Stimulated activated naive CD8-positive, alpha-beta T cell treated with anti-CD3 and anti-CD28 coated beads, Interleukin-15, Interleukin-2, amounts not matched to agents 100 ng/mL and 50 ng/mL, for 24 hours (primary cell): Measurements from ENCODE around the gene NUP188.

Experiments used
- H3K27ac Mint-ChIP-seq: one replicate; pipeline ENCODE4 v1.8.0; 2021; ENCODE audit warnings: mild to moderate bottlenecking, mixed read lengths
- H3K27me3 Mint-ChIP-seq: one replicate; pipeline ENCODE4 v1.8.0; 2021; ENCODE audit warnings: mixed read lengths
- H3K36me3 Mint-ChIP-seq: one replicate; pipeline ENCODE4 v1.8.0; 2021; ENCODE audit warnings: low read depth, mixed read lengths
- H3K4me1 Mint-ChIP-seq: one replicate; pipeline ENCODE4 v1.8.0; 2021; ENCODE audit warnings: low read depth, mixed read lengths
- H3K4me3 Mint-ChIP-seq: one replicate; pipeline ENCODE4 v1.8.0; 2021; ENCODE audit warnings: mild to moderate bottlenecking, mixed read lengths
- H3K9me3 Mint-ChIP-seq: one replicate; pipeline ENCODE4 v1.8.0; 2021; ENCODE audit warnings: mixed read lengths

The NUP188 gene

DNA sequence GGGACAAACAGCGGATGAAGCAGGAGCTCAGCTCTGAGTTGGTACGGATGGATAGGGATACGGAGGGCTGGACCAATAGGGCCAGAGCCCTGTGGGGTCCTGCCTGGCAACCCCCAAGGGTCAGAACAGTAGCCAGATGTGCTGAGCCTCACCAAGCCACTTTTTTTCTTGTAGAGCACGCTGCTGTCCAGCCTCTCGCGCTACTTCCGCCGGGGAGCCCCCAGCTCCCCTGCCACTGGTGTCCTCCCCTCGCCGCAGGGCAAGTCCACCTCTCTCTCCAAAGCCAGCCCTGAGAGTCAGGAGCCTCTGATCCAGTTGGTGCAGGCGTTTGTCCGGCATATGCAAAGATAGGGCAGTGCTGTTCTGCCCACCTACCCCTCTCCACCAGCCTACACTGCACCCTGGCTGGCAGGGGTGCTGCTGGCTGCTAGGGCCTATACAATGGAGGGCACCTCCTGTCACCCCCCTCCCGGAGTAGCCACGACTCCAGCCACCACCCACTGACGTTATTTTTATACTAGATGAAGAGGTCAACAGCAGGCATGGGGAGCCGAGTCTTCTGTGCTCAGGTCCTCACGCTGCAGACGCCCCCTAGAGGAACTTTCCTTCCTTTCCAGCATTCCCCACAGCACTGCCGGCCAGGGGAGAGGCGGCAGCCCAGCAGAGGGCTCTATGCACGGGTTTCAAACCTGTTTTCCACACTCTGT, 59.0 kb downstream of the NUP188 start:
- no peak overlapping the region for H3K4me3 Mint-ChIP-seq
- no peaks in the 10 kb centered on the region for H3K9me3 Mint-ChIP-seq
- peak overlapping the region; percentile 41 for H3K27ac Mint-ChIP-seq
- no peaks in the 10 kb centered on the region for H3K27me3 Mint-ChIP-seq
- peaks cover 48% of the 10 kb centered on the region for H3K36me3 Mint-ChIP-seq
- H3K4me1 Mint-ChIP-seq, result no peaks in the 10 kb centered on the region

DNA sequence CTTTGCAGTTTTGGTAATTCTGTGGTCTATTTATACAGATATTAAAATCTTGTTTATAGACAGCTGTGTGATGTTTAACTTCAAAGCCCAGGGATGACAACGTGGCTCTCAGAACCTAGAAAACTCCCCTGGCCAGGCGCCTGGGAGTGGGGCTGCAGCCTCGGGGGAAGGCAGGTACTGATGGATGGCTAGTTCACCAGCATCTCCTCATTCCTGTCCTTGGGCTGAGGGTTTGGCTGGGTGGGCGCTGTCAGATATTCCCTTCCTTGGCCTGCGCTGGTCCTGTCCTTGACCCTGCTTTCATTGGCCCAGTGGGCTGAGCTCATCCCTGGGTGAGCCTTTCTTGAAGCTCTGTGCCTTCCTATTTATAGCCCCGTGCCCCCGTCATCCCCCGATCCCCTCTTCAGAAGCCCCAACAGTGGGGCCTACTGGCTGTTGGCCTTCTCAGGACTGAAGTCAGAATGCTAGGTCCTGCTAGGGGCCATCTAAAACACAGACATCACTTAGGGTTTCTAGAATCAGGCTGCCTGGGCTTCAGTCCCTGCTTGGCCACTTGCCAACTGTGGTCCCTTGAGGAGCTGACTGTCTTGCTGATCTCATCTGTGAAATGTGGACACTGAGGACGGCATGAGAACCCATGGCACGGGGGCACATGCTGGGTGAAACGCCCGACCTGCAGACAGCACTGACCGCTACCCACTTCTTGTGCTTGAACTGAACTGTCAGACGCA, 59.7 kb downstream of the NUP188 start:
- H3K27me3 Mint-ChIP-seq, result no peaks in the 10 kb centered on the region
- no peak overlapping the region for H3K4me3 Mint-ChIP-seq
- no peaks in the 10 kb centered on the region for H3K9me3 Mint-ChIP-seq
- H3K4me1 Mint-ChIP-seq, result no peaks in the 10 kb centered on the region
- peaks cover 41% of the 10 kb centered on the region for H3K36me3 Mint-ChIP-seq
- no peak overlapping the region for H3K27ac Mint-ChIP-seq

DNA sequence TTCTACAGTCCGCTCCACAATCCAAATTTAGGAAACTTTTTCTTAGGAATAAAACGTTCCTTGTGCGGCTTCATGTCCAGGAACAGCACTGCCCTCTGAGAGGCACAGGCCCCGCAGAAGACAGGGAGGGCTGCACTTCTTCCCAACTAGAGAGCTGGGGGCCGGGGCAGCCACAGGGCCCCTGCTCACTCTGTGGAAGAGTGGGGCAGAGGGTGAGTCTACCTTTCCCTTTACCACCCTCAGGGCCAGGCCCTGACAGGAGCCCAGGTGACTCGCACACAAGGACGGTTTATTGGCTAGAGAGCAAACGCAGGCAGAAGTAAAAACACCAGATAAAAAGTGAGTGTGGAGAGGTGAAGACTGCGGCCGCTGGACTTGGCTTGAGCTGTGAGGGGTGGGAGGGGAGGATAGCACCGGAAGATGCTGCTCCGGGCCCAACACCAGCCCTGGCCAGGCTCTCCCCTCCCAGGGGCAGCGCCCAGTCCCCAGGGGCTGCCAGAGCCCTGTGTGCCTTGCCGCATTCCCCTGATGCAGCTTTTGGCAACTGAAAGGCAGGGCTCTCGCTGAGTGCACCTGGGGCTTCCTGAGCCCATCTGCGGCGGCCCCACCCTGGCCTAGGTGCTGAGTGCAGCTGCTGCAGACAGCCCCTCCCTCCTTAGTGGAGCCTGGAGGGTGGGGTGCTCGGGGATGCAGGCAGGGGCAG, 60.4 kb downstream of the NUP188 start:
- Mint-ChIP-seq H3K4me1 (no peaks in the 10 kb centered on the region), H3K9me3 (no peaks in the 10 kb centered on the region), H3K27ac (no peak overlapping the region), H3K27me3 (no peaks in the 10 kb centered on the region), H3K4me3 (no peak overlapping the region), H3K36me3 (peaks cover 40% of the 10 kb centered on the region)

DNA sequence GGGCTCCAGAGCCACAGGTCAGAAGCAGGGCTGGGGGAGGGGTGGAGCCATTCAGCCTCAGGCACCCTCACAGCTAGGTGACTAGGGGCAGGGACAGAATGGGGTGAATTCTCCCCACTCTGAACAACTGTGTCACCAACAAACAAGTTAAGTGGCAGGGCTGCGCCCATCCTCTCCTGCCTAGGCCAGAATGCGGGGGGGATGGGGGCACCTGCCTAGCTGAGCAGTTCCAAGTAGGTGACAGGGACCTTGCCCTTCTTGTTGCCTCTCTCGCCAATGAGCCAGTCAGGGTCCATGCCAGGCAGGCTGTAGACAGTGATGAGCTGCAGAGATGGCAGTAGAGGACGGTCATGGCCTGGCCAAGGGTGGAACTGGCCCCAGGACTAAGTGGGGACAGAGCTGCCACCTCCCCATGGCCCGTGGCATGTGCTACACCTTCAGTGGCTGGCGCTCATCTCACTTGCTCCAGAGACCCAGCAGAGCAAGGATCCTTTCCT, 61.0 kb downstream of the NUP188 start:
- H3K4me1 Mint-ChIP-seq, result no peaks in the 10 kb centered on the region
- H3K27ac Mint-ChIP-seq, result no peak overlapping the region
- H3K4me3 Mint-ChIP-seq, result no peak overlapping the region
- peaks cover 34% of the 10 kb centered on the region for H3K36me3 Mint-ChIP-seq
- no peaks in the 10 kb centered on the region for H3K9me3 Mint-ChIP-seq
- no peaks in the 10 kb centered on the region for H3K27me3 Mint-ChIP-seq

DNA sequence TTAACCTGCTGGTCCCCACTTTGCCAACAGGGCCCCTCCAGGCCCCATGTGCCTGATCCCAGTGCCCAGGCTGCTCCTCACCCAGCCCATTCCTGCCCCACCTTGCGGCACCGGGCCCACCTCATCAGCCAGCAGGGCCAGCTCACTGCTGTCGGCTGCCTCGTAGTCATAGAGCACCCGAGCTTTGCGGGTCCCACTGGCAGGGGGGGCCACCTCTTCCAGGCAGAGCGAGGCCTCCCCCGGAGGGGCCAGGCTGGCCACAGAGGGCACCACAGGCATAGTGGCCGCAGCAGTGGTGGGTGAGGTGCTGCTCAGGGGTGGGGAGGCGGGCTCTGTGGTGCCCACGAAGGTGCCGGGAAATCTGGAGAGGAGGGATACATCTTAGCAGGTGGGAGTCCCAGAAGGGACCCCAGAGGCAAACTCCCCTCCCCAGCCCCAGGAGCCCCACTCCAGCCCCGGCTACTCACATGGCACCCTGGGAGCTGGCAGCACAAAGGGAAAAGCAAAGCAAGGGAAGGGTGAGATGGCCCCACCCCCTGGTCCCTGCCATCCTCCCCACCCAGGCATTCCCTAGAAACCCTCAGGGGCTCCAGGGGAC, 61.6 kb downstream of the NUP188 start:
- H3K36me3 Mint-ChIP-seq, result peaks cover 33% of the 10 kb centered on the region
- no peaks in the 10 kb centered on the region for H3K4me1 Mint-ChIP-seq

DNA sequence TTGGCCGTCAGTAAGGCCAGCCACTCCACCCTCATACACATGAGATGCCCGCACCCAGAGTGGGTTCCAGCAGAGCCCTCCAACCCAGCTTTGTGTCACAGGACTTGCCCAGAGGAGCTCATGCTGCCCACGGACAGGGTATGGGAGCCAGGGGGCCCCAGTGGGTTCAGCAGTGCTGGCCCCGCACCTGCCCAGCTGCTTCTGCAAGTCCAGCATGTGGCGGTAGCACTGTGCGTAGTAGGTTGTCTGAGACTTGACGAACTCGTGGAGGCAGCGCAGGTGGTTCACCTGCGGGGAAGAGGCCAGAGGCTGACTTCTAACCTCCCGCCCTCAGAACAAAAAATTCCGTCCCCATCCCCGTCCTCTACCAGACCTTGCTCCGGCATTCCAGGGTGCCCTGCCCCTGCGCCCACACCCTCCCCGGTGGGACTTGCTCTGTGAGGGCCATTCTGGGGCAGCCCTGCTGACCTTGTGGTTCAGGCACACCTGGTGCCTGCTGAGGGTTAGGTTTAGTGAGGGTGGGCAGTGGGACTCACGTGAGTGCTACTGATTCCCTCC, 62.2 kb downstream of the NUP188 start:
- Mint-ChIP-seq H3K9me3 (no peaks in the 10 kb centered on the region), H3K4me3 (no peak overlapping the region), H3K4me1 (no peaks in the 10 kb centered on the region), H3K27ac (no peak overlapping the region), H3K27me3 (no peaks in the 10 kb centered on the region), H3K36me3 (peaks cover 36% of the 10 kb centered on the region)

More for the DNA sequence above, 61.6 kb downstream of the NUP188 start:
- Mint-ChIP-seq H3K4me3 (no peak overlapping the region), H3K27ac (no peak overlapping the region), H3K9me3 (no peaks in the 10 kb centered on the region), H3K27me3 (no peaks in the 10 kb centered on the region)

DNA sequence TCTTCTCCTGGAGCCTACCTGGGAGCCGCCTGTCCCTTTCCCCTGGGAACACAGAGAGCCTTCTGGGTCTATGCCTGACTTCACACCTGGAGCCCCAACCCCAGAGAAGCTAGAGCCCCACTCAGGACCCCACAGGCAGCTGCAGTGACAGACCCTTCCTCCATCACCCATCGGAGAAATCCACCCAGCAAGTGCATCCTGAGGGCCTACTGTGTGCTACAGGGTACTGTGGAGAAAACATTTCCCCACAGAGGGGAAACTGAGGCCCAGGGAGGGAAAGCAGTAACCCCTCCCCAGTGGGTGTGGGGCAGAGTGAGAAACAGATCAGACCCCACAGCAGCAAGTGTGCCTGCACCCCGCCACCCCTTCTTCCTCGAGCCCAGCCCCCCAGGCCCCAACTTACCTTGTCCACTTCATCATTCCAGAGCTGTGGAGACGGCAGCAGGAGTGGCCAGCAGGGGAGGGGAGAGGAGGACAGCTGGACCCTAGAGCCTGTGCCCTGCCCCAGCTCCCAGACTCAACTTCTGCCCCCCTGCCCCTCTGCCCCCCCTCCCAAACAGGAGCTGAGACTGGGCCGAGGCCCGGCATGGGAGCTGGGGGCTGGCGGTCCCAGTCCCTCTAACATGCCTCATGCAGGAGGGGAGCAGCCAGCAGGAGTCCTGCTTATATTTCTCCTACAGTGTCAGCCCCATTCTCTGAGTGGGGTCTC, 62.9 kb downstream of the NUP188 start:
- no peaks in the 10 kb centered on the region for H3K27me3 Mint-ChIP-seq

DNA sequence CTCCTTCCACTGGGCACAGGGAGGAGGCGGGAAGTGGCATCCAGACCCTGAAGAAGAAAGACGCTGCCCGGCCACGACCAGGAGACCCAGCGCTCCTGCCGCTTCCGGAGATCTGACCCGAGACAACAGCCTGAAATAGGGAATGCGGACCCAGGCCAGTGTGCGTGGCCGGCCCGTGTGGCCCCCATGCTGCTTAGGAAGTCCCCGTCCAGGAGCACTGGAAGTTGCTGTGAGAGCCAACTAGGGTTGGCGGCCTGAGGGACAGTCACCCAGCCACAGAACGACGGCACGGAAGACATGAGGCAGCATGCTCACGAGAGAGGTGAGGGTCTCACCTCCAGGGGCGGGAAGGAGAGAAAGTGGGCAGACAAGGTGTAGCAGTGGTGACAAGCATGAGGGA, 63.7 kb downstream of the NUP188 start:
- Mint-ChIP-seq H3K36me3 (peaks cover 32% of the 10 kb centered on the region), H3K4me1 (no peaks in the 10 kb centered on the region), H3K27me3 (no peaks in the 10 kb centered on the region), H3K9me3 (no peaks in the 10 kb centered on the region), H3K4me3 (no peak overlapping the region), H3K27ac (no peak overlapping the region)

More for the DNA sequence above, 62.9 kb downstream of the NUP188 start:
- Mint-ChIP-seq H3K27ac (no peak overlapping the region), H3K9me3 (no peaks in the 10 kb centered on the region), H3K4me3 (no peak overlapping the region), H3K4me1 (no peaks in the 10 kb centered on the region), H3K36me3 (peaks cover 36% of the 10 kb centered on the region)

DNA sequence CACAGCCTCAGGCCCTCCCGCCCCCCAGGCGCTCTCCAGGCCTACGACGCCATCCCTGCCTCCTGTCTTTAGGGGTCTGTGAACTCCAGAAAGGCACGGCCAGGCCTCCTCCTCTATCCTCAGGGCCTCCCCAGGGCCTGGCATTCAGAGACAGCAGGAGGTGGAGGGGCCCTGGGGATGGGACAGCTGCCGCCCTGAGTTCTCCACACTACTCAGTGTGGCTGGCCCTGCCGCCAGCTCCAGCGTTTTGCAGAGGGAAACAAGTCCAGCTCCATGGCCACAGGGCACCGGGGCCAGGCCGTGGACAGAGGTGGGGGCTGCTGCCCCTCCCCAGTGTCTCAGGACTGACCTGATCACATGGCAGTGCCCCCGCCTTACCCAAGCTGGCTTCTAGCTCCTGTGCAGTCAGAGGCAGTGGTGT, 64.3 kb downstream of the NUP188 start:
- no peak overlapping the region for H3K27ac Mint-ChIP-seq
- H3K27me3 Mint-ChIP-seq, result no peaks in the 10 kb centered on the region
- H3K4me3 Mint-ChIP-seq, result no peak overlapping the region

DNA sequence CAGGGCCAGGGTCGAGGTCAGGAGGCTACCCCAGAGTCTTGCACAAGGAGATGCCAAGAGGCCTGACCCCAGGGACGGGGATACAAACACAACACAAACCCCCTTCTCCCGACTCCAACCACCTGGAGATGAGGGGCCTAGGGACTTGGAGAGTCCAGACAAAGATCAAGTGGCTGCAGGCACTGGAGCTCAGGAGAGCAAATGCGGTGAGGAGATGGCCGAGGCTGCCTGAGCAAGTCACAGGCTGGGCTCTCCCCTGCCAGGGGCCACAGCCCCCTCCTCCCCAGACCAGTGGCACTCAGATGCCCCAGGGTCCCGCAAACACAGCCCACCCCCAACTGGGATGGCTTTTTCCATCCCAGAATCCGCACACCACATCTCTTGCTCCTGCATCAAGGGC, 64.8 kb downstream of the NUP188 start:
- Mint-ChIP-seq H3K4me1 (no peaks in the 10 kb centered on the region), H3K4me3 (no peak overlapping the region), H3K36me3 (peaks cover 29% of the 10 kb centered on the region), H3K27me3 (no peaks in the 10 kb centered on the region), H3K9me3 (no peaks in the 10 kb centered on the region), H3K27ac (no peak overlapping the region)

More for the DNA sequence above, 64.3 kb downstream of the NUP188 start:
- no peaks in the 10 kb centered on the region for H3K9me3 Mint-ChIP-seq
- no peaks in the 10 kb centered on the region for H3K4me1 Mint-ChIP-seq
- H3K36me3 Mint-ChIP-seq, result peaks cover 26% of the 10 kb centered on the region

DNA sequence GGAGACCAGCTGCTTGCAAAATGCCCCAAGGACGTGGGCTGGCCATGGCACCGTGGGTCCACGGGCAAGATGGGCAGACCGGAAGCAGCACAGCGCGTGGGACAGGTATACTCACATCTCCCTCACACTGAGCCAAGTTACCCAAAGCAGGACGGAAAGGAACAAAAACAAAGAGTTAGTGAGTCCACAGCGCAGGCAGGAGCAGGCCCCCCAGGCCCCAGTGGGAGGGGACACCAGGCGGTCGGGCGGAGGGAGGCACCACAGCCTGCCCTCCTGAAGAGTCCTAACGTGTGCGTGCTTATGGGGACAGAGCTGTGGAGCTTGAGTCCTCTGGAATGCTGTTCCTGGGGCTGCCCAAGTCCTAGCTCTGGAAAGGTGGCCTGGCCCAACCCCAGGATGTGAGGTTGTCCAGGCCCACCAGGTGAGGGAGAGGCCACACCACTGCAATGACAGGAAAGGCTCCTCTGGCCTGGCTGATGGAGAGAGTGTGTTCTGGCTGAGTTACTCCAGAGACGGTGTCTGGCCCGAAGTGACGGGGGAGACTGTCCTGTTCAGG, 65.5 kb downstream of the NUP188 start:
- no peaks in the 10 kb centered on the region for H3K9me3 Mint-ChIP-seq
- H3K27ac Mint-ChIP-seq, result no peak overlapping the region
- no peaks in the 10 kb centered on the region for H3K27me3 Mint-ChIP-seq
- H3K4me1 Mint-ChIP-seq, result no peaks in the 10 kb centered on the region
- H3K36me3 Mint-ChIP-seq, result peaks cover 23% of the 10 kb centered on the region
- H3K4me3 Mint-ChIP-seq, result no peak overlapping the region

DNA sequence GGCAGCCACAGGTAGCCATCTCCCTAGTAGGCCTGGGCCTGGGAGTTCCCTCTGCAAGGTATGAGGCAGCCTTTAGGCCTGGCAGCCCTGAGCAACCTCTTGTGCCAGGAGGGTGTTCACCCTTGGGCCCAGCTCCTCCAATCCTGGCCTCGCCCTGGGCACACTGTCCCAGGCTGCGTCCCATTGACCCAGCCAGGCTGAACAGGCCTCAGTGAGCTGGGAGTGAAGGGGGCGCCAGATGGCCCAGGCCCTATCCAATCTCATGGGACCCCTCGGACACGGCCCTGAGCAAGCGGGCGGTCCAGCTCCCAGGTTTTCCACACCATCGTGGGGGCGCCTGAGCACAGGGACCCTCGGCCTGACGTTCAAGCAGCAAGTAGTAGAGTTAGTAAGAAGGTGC, 66.2 kb downstream of the NUP188 start:
- H3K36me3 Mint-ChIP-seq, result peaks cover 23% of the 10 kb centered on the region
- H3K27ac Mint-ChIP-seq, result no peak overlapping the region
- H3K4me3 Mint-ChIP-seq, result no peak overlapping the region

DNA sequence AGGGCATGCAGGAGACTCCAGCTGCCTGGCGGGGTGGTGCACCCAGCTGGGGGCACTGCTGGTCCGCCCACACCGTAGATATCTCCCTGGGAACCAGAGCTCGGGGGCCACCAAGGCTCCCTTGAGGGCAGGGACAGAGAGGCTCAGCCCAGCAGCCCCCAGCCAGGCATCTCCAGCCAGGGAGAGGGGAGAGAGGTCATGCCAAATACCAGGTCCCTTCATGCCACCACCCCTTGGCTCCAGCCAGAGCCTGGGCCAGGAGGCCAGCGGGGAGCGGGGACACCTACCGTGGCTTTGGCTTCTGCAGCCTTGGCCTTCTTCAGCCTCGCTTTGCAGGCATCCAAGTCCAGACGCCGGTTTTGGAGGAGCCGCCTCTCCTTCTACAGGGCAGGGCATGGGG, 66.6 kb downstream of the NUP188 start:
- no peaks in the 10 kb centered on the region for H3K27me3 Mint-ChIP-seq
- H3K27ac Mint-ChIP-seq, result no peak overlapping the region
- no peak overlapping the region for H3K4me3 Mint-ChIP-seq
- H3K4me1 Mint-ChIP-seq, result no peaks in the 10 kb centered on the region
- no peaks in the 10 kb centered on the region for H3K9me3 Mint-ChIP-seq
- H3K36me3 Mint-ChIP-seq, result peaks cover 23% of the 10 kb centered on the region

More for the DNA sequence above, 66.2 kb downstream of the NUP188 start:
- Mint-ChIP-seq H3K9me3 (no peaks in the 10 kb centered on the region), H3K27me3 (no peaks in the 10 kb centered on the region), H3K4me1 (no peaks in the 10 kb centered on the region)

DNA sequence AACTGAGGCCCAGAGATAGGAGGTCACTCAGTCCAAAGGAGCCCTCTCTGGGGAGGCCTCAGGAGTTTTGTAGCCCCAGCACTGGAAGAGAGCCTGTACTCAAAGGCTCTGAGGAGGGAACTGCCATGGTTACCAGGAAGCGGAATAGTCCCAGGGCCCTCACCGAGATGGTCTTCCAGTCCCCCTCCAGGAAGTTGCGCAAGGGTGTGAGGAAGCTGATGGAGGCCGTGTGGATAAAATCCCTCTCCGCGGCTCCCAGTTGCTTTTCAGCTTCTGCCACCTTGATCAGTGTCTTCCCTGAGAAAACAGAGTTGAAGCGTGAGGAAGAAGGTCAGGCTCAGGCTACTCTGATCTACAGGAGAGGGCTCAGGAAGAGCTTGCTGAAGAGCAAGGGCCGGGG, 67.1 kb downstream of the NUP188 start:
- Mint-ChIP-seq H3K27ac (no peak overlapping the region), H3K36me3 (peaks cover 23% of the 10 kb centered on the region), H3K4me3 (no peak overlapping the region), H3K9me3 (no peaks in the 10 kb centered on the region), H3K27me3 (no peaks in the 10 kb centered on the region), H3K4me1 (no peaks in the 10 kb centered on the region)
